Measurements from ENCODE around the gene ANKRD23.

The ANKRD23 gene

DNA sequence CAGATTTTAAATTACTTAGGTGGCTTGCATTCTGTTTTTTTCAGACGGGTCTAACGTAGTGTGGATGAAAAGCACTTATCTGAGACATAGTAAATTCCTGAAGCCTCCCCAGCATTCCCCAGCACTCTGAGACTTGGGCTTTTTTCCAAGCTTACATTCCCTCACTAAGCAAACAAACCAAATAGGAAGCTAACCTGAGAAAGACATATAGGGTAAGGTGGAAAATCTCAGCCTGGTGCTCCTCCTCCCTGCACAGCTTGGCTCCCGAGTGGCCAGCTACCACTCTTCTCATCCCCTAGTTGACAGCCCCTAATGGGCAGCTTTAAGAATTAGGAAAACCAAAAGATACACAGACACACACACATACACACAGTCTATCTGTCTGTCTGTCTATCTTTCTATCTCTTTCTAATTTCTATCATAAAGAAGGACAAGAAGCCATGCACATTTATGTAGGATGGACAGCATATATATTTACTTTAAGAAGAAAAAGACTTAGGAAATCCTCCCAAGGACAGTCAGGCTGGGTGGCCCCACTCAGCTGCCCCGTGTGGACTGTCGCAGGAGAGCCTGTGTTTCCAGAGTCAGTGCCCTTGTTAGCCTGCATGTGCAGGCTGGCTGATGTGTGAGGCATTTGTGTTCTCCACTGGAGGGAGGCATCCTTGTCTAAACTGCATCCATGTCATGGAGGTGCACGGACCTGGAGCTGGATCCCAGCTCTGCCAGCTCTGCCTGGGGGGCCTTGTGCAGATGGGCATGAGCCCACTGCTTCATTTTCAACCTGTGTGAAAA is 19.5 kb downstream of the ANKRD23 start:
- Histone ChIP-seq H3K27me3 (no peaks in the 10 kb centered on the region), H3K9me3 (no peaks in the 10 kb centered on the region), H3K4me1 (peaks cover 0 to 33% (median 14%) of the 10 kb centered on the region in 4 donors), H3K36me3 (peaks cover 43 to 61% (median 51%) of the 10 kb centered on the region in 3 donors), H3K27ac (no peak overlapping the region), H3K4me3 (no peak overlapping the region)
- DNase-seq = no peak
- intact Hi-C loops (cut with DNase I; ENCODE audit: low total_unique reads) = no loop called here
- TF ChIP-seq, protein P1, sequence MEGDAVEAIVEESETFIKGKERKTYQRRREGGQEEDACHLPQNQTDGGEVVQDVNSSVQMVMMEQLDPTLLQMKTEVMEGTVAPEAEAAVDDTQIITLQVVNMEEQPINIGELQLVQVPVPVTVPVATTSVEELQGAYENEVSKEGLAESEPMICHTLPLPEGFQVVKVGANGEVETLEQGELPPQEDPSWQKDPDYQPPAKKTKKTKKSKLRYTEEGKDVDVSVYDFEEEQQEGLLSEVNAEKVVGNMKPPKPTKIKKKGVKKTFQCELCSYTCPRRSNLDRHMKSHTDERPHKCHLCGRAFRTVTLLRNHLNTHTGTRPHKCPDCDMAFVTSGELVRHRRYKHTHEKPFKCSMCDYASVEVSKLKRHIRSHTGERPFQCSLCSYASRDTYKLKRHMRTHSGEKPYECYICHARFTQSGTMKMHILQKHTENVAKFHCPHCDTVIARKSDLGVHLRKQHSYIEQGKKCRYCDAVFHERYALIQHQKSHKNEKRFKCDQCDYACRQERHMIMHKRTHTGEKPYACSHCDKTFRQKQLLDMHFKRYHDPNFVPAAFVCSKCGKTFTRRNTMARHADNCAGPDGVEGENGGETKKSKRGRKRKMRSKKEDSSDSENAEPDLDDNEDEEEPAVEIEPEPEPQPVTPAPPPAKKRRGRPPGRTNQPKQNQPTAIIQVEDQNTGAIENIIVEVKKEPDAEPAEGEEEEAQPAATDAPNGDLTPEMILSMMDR (IDR thresholded peaks at IDR 0.05) = no peak

DNA sequence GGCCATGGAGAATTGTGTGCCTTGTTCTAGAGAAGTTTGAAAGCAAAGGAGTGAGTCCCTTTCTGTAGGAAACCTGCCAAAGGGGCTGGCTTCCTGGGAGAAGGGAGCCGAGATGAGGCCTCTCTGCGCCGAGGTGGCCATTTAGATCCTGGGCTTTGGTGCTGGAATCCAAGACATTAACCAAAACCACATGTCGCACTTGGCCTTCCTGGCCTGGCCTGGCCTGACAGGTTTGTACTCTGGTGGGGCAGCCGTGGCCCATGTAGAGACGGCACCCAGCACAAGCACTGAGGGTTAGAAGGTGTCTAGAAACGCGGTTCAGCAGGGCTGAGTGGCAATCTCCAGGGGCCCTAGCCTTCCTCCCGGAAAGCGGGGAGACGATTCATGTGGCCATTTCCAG is 20.6 kb downstream of the ANKRD23 start:
- H3K4me3 ChIP-seq = no peak overlapping the region
- DNase-seq = no peak
- TF ChIP-seq, protein P1 (IDR thresholded peaks at IDR 0.05) = no peak

DNA sequence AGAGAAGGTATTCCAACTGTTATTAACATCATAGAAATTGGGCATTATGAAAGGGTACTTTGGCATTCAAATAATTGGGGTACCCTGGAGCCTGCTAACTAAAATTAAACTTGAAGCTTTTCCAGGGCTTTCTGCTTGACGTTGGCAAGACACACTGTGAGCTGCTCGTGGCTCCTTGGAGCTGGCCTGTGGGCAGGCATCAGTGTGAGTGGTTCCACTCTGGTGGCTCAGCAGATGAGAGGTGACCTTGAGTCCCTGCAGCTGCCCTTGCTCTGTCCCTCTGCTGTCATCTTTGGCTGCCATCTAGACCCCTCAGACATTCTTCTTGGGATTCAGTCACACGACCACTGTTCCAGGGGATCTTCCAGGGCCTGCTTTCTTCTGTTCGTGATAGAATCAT is 21.0 kb downstream of the ANKRD23 start:
- TF ChIP-seq, protein P1 (IDR thresholded peaks at IDR 0.05) = no peak
- Histone ChIP-seq H3K4me1 (peaks cover 0 to 48% (median 28%) of the 10 kb centered on the region in 4 donors), H3K36me3 (peaks cover 28 to 50% (median 46%) of the 10 kb centered on the region in 3 donors), H3K4me3 (no peak overlapping the region), H3K9me3 (no peaks in the 10 kb centered on the region), H3K27me3 (no peaks in the 10 kb centered on the region), H3K27ac (no peak overlapping the region)
- no peak for DNase-seq
- intact Hi-C loops (cut with DNase I; ENCODE audit: low total_unique reads) = no loop called here

More for the DNA sequence above, 20.6 kb downstream of the ANKRD23 start:
- intact Hi-C loops (cut with DNase I; ENCODE audit: low total_unique reads) = no loop called here
- H3K36me3 ChIP-seq = peaks cover 32 to 53% (median 51%) of the 10 kb centered on the region in 3 donors
- no peak overlapping the region for H3K27ac ChIP-seq
- H3K9me3 ChIP-seq = no peaks in the 10 kb centered on the region
- no peaks in the 10 kb centered on the region for H3K27me3 ChIP-seq
- peaks cover 0 to 43% (median 24%) of the 10 kb centered on the region in 4 donors for H3K4me1 ChIP-seq

DNA sequence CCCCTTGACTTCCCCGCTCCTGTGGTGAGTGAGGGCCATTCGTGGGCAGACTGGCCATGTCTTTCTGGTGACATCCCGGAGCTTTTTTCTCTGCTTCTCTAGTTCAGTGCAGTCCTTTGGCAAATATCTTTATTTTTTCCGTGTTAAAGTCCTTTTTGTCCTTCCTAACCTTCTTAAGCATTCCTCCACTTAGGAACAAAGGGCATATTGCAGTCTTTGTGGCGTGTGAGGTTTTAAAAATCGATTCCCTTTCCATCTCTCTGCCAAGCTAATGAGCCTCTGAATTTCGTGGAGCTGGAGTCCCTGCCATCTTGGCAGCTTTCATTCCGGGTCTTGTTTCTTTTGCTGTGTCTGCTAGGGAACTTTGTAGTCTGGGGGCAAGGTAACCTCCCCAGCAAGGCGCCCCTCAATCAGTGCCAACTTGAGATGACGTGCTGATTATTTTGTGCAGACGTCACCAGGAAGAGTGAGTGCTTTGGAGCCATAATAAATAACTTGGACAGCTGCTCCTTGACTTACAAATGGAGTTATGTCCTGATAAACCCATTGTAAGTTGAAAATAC is 22.6 kb downstream of the ANKRD23 start:
- Histone ChIP-seq H3K4me3 (no peak overlapping the region), H3K27ac (no peak overlapping the region), H3K4me1 (peaks cover 0 to 56% (median 37%) of the 10 kb centered on the region in 4 donors), H3K27me3 (no peaks in the 10 kb centered on the region), H3K9me3 (no peaks in the 10 kb centered on the region), H3K36me3 (peaks cover 12 to 35% (median 31%) of the 10 kb centered on the region in 3 donors)
- TF ChIP-seq, protein P1 (IDR thresholded peaks at IDR 0.05) = no peak
- no peak for DNase-seq
- intact Hi-C loops (cut with DNase I; ENCODE audit: low total_unique reads) = no loop called here

DNA sequence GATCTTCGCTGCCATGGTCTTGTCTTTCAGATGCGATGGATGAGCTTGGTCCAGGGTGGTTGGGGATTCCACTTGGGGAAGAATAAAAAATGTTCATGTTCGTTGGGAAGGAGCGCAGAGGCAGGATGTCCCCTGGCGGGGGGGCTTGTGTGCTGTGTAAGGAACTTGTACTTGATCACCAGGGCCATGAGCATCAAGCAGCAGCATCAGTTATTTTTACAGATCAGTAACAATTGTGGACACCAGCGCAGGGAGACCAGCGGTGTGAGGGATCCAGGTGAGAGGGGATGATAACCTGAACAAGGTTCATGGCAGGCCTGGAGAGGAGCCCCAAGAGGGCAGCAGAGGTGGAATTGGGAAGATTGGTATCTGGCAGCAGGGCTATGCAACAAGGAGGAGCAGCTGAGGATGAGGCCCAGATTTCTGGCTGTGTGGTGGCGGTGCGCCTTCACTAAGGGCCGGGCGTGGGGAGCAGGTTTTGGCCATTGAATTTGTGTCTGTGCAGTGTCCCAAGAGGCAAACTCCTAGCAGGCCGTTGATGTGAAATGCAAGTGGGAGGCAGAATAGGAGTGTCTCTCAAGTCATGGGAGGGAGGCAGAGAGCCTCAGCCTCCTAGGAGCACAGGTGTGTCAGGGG is 23.8 kb downstream of the ANKRD23 start:
- Histone ChIP-seq H3K27ac (no peak overlapping the region), H3K36me3 (peaks cover 0 to 24% (median 19%) of the 10 kb centered on the region in 3 donors), H3K27me3 (no peaks in the 10 kb centered on the region), H3K9me3 (no peaks in the 10 kb centered on the region), H3K4me1 (peaks cover 0 to 59% (median 39%) of the 10 kb centered on the region in 4 donors), H3K4me3 (no peak overlapping the region)
- intact Hi-C loops (cut with DNase I; ENCODE audit: low total_unique reads) = loop anchor here (5.0 kb wide), 1 partner anchor 37 kb away; the partner anchor contains the start of gene ANKRD39
- DNase-seq = no peak
- TF ChIP-seq, protein P1 (IDR thresholded peaks at IDR 0.05) = no peak
